Measurements from ENCODE around the gene DOCK3.
A peak's percentile ranks its signal among the peaks of the same experiment; 100 is the strongest.
"Not testable (repeated sequence)": the region's sequence is repeated elsewhere in the genome, so short reads cannot be mapped to it uniquely, and the experiment has no call there.

Gene DOCK3

DNA sequence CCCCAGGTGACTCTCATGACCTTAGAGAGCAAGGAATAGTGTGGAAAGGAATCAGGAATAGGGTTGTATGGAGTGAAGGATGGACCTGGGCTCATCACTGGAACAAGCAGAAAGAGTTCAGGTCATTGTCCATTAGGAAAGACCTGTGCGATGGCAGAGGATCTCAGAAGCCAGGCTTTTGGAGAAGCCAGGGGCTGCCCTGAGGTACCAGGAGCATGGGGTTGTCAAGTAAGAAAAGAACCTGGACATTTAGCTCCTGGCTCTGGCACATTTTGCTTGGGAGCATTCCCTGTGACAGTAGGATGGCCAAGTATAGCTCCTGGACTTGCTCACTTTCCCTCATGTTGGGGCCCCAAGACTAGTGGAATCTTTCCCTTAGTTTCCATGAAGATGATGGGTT lies 657.4 kb downstream of the DOCK3 start:
- no peak for DNase-seq (ENCODE audit: low spot score)

DNA sequence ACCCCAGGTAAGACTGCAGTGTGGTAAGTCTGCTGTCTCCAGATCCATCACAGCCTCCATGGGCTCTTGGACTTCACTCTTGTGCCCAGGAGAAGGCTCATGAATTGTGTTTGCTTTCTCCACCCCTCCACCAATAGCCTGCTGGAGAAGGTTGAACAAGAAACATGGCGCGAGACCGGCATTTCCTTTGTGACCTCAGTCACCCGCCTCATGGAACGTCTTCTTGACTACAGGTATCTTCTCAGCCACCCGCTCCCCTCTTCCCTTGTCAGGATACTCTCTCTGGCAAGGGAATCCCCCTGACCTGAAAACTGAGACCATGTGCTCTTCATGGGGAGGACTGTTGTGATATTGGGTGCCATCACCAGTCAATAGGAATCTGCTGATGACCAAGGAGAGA lies 658.3 kb downstream of the DOCK3 start:
- no peak for DNase-seq (ENCODE audit: low spot score)

GRCh38 chr3:51336261-51336660 lies 661.5 kb downstream of the DOCK3 start:
- DNase-seq (ENCODE audit: low spot score), result no peak

DNA sequence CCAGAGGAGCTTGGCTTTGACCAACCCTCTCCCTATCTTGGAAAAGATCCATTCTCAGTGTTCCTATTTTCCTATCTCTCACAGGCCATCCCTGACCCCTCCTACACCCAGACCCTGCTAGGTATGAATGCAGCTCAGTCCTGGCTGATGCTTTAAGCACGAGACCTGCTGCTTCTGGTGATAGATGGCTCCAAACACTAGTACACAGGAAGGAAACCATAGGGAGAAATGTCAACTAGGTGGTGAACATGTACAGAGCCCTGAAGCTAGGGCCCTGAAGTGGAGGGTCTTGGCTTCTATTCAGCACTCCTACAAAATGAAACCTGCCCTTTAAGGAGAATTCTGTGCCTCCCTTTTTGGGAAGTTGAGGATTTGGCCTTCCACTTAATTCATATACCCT lies 662.9 kb downstream of the DOCK3 start:
- DNase-seq (ENCODE audit: low spot score), result no peak

DNA sequence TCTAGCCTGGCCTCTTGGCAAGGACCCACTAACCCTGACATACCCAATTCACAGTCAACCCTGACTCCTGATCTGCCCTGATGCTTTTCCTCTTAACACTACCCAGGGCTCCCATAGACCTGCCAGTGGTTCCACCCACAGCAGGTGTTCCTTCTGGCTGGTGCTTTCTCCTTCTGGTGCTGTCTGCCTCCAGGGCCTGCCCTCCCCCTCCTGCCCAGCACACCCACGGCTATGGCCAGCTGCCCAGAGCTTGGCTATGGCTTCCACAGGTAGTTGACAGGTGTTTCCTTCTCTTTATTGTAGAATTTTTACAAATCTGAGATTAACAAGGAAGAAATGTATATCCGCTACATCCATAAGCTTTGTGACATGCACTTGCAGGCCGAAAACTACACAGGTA lies 663.9 kb downstream of the DOCK3 start:
- DNase-seq (ENCODE audit: low spot score), result no peak

DNA sequence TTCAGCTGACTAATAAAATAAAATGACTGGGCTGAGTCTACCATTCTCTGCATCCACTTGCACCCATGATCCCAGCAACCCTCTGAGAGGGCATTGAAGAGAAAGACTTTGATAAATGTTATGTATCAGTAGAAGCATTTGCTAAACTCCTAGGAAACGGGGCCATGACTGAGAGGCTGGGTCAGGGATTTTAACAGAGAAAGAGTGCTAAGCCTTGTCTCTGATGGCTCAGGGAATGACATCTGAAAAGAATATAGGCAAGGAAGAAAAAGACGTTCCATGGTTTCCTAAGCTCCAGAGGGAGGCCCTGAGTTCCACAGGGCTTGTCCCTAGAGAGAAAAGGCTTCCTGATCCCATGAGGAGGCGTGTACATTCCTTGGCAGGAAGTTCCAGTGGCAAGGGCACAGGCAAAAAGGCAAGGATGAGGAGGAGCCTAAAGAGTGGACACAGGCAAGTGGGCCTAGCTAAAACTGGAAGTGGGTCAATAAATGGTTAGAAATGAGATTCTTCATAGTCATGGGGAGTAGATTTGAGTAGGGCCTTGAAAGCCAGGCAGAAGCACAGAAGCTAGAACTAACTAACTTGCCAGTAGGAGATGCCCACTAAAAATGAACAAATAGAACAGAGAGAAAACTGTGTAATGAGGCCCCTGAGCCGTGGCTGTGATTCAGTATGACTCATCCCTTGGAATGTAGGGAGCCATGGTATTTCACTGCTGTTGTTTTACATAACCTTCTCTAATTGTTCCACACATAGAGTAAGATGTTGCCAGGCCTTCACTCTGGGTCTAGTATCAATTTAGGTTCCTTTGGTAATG lies 665.5 kb downstream of the DOCK3 start:
- DNase-seq (ENCODE audit: low spot score), result peak; percentile 77

DNA sequence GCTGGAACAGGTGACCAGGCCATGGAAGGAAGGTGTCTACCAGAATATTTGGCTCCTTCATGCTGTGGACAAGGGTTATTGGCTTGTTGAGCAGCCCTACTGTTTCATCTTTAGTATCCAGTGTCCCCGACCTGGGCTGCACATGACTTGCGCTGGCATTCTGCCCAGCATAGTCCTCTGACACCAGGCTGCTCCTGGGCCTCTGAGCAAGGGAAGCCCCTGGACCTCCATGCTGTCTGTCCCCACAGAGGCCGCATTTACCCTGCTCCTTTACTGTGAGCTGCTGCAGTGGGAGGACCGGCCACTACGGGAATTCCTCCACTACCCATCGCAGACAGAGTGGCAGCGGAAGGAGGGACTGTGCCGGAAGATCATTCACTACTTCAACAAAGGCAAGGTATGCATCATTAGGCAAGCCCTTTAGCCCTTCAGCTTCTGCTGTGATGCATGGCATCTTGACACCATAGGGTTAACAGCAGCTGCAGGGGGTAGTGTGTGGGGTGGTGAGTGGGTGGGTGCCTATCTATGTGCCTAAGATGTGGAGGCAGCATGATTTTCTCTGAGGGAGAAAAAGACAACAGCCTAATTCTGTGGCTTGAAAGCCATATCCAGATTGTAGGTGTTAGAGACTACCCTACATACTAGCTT lies 666.4 kb downstream of the DOCK3 start:
- DNase-seq (ENCODE audit: low spot score), result no peak

- DNase-seq (ENCODE audit: low spot score), result no peak
Measured at GRCh38 chr3:51343918-51344687, 669.4 kb downstream of the DOCK3 start.

DNA sequence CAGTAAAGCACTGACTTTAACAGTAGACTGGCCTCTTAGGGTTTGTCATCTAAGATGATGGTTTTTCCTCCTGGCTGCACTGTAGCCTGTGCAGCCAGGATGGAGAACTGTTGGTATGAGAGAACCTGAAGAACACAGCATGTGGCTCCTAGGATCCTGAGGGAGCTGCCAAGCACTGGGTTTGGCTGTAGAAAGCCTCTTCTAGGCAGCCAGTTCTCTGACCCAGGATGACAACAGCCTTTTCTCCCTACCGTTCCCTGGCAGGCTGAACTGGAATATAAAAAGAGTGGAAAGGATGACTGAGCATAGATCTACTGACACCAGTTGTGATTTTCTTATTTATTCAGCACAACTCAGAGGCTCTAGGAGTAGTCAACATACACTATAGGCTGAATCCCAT lies 676.0 kb downstream of the DOCK3 start:
- no peak for DNase-seq (ENCODE audit: low spot score)

DNA sequence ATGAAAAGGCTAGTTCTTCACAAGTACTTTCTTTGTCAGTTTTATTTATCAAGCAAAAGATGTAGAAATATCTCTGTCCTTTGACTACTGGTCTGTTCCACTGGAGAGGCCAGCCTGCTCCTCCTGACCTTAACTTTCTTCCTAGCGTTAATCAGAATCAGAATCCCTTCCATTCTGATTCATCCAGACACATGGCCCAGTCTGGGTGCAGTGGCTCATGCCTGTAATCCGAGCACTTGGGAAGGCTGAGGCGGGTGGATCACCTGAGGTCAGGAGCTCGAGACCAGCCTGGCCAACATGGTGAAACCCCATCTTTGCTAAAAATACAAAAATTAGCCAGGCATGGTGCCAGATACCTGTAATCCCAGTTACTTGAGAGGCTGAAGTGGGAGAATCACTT lies 678.4 kb downstream of the DOCK3 start:
- DNase-seq (ENCODE audit: low spot score), result no peak

DNA sequence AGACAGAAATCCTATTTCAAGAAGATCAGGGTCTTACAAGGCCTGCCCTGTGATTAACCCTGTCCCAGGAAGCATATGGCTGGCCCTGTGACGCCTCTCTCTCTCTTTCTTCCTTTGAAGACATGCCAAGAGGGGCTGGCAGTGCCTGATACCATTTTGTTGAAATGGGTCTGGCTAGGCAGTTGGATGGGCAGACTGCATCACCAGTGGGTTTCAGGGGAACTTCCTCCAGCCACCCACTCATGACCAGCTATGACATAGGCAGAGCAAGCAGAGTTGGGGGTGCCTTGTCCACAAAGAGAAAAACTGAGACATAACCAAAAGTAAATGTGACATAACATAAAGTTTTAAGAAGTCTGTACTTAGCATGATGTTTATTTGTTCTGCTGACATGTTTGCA lies 679.0 kb downstream of the DOCK3 start:
- DNase-seq (ENCODE audit: low spot score), result no peak

- no peak for DNase-seq (ENCODE audit: low spot score)
Measured at GRCh38 chr3:51354172-51354571, 679.4 kb downstream of the DOCK3 start.

GRCh38 chr3:51354731-51355615 lies 680.2 kb downstream of the DOCK3 start:
- no peak for DNase-seq (ENCODE audit: low spot score)

DNA sequence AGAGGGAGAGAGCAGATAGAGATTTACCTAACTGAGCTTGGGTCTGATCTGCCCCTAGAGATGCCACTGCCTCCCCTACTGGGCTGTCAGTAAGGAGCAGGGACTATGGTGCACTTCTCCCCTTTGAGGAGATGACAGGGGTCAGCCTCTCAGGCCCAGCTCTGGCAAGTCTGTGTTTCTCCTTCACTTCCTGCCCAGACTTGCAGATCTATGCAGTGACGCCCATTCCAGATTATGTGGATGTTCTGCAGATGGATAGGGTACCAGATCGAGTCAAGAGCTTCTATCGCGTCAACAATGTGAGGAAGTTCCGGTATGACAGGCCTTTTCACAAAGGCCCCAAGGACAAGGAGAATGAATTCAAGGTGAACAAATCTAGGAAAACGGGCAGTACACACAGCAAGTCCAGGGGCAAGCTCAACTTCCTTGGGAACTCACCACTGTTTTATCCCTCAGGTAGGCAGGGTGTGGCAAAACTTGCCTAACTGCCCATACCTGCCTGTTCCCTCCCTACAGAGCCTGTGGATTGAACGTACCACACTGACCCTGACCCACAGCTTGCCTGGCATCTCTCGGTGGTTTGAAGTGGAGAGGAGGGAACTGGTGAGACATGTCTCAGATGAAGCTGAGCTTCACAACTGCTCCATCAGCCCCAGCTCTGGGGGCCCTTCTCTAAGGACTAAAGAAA lies 681.3 kb downstream of the DOCK3 start:
- no peak for DNase-seq (ENCODE audit: low spot score)

GRCh38 chr3:51357856-51358255 lies 683.1 kb downstream of the DOCK3 start:
- no peak for DNase-seq (ENCODE audit: low spot score)

DNA sequence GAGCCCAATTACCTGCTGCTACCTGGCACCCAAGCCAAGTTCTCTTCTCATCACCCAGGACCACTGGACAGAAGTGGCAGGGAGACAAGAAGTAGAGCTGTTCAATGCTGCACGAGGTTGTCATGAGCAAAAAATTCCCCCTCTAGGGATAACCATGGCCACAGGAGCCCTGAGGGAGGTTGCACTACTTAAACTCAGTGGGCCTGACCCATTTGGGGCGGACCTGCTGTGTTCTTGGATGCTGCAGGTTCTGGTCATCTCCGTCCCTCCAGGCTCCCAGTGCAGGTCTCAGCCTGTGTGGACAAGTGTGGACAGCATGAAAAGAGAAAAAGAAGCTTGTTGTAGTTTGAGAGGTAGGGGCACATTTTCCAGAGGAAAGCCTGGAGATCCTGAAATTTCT lies 684.3 kb downstream of the DOCK3 start:
- no peak for DNase-seq (ENCODE audit: low spot score)

DNA sequence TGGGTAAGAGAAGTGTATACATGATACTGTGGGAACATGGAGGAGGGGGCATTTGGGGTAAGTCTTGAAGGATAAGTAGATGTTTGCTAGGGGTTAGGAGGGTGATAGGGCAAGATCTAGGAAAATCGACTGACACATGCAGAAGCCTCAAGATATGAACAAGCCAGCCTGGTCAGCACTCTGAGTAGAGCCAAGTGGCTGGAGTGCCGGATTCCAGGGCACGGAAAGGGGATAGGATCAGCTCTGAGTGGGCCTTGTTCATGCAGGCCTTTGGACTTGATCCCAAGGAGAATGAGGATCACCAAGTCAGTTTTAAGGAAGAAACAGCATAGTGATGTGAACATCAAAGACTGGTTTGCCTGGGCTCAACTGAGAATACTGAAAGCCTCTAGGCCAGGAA lies 686.1 kb downstream of the DOCK3 start:
- no peak for DNase-seq (ENCODE audit: low spot score)

- DNase-seq (ENCODE audit: low spot score), result no peak
Measured at GRCh38 chr3:51361746-51362145, 687.0 kb downstream of the DOCK3 start.

DNA sequence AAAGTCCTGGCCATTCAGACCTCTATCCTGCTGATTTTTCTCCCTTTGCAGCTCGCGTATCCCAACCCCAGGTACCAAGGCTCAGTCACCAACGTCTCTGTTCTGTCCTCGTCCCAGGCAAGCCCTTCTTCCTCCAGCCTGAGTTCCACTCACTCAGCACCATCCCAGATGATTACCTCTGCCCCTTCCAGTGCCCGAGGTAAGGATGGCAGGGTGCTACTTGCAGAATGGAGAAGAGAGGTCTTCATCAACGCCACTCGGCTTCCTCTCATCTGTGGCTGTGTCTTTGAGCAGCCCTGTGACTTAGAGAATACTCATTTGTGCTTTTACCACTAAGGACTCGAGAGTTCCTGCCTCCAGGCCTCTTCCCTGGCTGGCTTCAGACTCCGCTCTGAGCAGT lies 687.7 kb downstream of the DOCK3 start:
- DNase-seq (ENCODE audit: low spot score), result no peak

GRCh38 chr3:51368276-51368675 lies 693.5 kb downstream of the DOCK3 start:
- DNase-seq (ENCODE audit: low spot score), result not testable (repeated sequence)

DNA sequence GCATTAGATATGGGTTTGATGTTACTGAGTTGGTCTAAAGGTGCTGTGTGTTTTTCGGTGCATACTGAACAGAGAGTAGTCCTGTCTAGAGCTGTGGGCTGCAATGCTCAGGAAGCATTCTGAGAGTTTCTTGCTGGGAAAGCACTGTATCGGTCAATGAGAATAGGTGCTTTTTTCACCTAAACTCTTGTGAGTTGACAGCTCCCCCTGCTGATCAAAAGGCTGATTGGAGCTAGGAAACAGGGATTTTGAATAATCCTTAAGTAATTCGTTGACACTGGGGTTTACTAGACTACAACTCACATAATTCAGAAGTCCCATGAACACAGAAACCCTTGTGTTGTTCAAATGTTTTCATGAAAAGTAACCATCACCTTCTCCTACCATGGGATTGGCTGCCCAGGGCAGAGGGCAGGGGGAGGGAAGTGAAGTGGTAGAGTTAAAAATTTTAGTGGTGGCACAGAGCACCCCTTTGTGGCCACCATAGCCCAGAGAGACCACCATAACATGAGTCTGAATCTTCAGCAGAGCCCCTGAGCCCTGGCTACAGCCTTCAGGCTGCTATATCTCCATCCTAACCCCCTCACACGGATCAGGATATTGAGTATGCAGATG lies 697.3 kb downstream of the DOCK3 start:
- DNase-seq (ENCODE audit: low spot score), result peak; percentile 55

Measured in LoVo (cell line).